Measurements from ENCODE around the gene POC1B.

DNA sequence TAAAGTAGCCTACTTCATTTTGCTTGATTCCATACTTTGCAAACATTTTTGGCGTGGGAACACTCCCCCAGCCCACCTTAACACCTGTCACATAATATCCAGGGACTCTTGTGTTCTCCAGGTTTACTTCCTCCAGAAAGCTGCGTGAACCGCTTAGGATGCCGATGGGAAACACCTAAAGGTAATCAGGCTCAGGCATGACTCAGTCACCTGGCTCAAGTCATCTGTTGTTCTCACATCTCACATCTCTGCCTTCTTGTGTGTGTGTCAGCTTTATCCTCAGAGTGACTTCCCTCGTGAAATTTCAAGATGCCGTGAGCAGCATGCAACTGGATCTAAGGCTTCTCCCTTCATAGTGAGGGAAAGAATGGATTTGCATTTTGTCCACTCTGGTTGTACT, 125.4 kb downstream of the POC1B start:
- TF ChIP-seq POLR2A (IDR thresholded peaks at IDR 0.05) = no peak
- TF ChIP-seq, protein P1, sequence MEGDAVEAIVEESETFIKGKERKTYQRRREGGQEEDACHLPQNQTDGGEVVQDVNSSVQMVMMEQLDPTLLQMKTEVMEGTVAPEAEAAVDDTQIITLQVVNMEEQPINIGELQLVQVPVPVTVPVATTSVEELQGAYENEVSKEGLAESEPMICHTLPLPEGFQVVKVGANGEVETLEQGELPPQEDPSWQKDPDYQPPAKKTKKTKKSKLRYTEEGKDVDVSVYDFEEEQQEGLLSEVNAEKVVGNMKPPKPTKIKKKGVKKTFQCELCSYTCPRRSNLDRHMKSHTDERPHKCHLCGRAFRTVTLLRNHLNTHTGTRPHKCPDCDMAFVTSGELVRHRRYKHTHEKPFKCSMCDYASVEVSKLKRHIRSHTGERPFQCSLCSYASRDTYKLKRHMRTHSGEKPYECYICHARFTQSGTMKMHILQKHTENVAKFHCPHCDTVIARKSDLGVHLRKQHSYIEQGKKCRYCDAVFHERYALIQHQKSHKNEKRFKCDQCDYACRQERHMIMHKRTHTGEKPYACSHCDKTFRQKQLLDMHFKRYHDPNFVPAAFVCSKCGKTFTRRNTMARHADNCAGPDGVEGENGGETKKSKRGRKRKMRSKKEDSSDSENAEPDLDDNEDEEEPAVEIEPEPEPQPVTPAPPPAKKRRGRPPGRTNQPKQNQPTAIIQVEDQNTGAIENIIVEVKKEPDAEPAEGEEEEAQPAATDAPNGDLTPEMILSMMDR (IDR thresholded peaks at IDR 0.05) = no peak

Measured in body of pancreas (tissue), 4 donors.